Lung (tissue), 12 donors: ENCODE results near the gene GRIK3. TPM values are rescaled to one million over a fixed set of nuclear protein-coding genes. Genes with fewer than 3 reads are reported as not detected.

Experiments used
- ATAC-seq: fragments of 200-7000 bp; cut with Tn5 transposase; one replicate; pipeline ENCODE4 v1.9.1; 2020; ENCODE audit warnings: moderate number of reproducible peaks; ENCODE audit not compliant: insufficient read depth, low FRiP score
- DNase-seq, 3 donors: peaks; one replicate each; pipeline ENCODE4 v3.0.0-alpha.2; 2013 to 2017
- H3K27ac ChIP-seq, 2 donors: one replicate each; pipeline ENCODE4 v1.5.1; 2013; ENCODE audit warnings: mild to moderate bottlenecking in 2 of 2, moderate library complexity in 2 of 2, control low read depth in 1 of 2, inconsistent platforms in 1 of 2, low read depth in 1 of 2, low read length in 1 of 2
- H3K27me3 ChIP-seq, 3 donors: one replicate each; pipeline ENCODE4 v1.5.1; 2013; ENCODE audit warnings: low read length in 2 of 3; ENCODE audit not compliant: control insufficient read depth in 3 of 3, insufficient read depth in 3 of 3
- H3K36me3 ChIP-seq, 4 donors: one replicate each; pipeline ENCODE4 v1.5.1; 2013; ENCODE audit warnings: low read length in 4 of 4, mild to moderate bottlenecking in 1 of 4, moderate library complexity in 1 of 4; ENCODE audit not compliant: control insufficient read depth in 4 of 4, insufficient read depth in 4 of 4
- H3K4me1 ChIP-seq, 5 donors: one replicate each; pipeline ENCODE4 v1.5.1; 2013; ENCODE audit warnings: low read length in 5 of 5, mild to moderate bottlenecking in 2 of 5, moderate library complexity in 1 of 5; ENCODE audit not compliant: control insufficient read depth in 5 of 5, insufficient read depth in 5 of 5
- H3K4me3 ChIP-seq: one replicate; pipeline ENCODE4 v1.5.1; 2013; ENCODE audit warnings: mild to moderate bottlenecking, control low read depth, moderate library complexity
- H3K9ac ChIP-seq, 2 donors: one replicate each; pipeline ENCODE4 v1.5.1; 2013; ENCODE audit warnings: low read length in 2 of 2, control low read depth in 1 of 2; ENCODE audit not compliant: insufficient read depth in 1 of 2
- H3K9me3 ChIP-seq, 4 donors: one replicate each; pipeline ENCODE4 v1.5.1; 2013; ENCODE audit warnings: low read length in 3 of 4, mild to moderate bottlenecking in 1 of 4, moderate library complexity in 1 of 4; ENCODE audit not compliant: control insufficient read depth in 4 of 4, insufficient read depth in 3 of 4
- CTCF ChIP-seq: IDR thresholded peaks from 2 replicates; pipeline ENCODE4 v1.5.1; 2012; ENCODE audit warnings: mild to moderate bottlenecking; ENCODE audit errors: control extremely low read depth, extremely low read depth
- WGBS, 2 donors: extraction: QIAGEN DNeasy Blood & Tissue Kit; methylation state at CpG; one replicate each; pipeline ENCODE4 v1.1.7; 2013; 5-methylcytosine and 5-hydroxymethylcytosine counted together
- polyA plus RNA-seq, 2 donors: library from polyadenylated mRNA; stranded (reverse); fragments of 200-250 nt; gene quantifications; one replicate each; pipeline ENCODE4 v1.2.1, GENCODE V29; 2013
- total RNA-seq, 2 donors: library from RNA; depleted of rRNA in 1 of 2; stranded (reverse); fragments of >200 nt in 1 of 2; gene quantifications; one replicate each; pipeline ENCODE4 v1.2.1, GENCODE V29; 2014 to 2021
- donor health status: control.
- donor health status: control.
- donor health status: Bipolar disorder and iron deficiency.
- donor health status: healthy.
- donor health status: DM: yes; HTN: yes; CAD: no.

Gene GRIK3
- total and polyA plus RNA-seq, 4 donors, result 0.01 to 0.40 (median 0.07) TPM

GRCh38 chr1:36924282-36924811 is 110.0 kb downstream of the GRIK3 start:
- peak; percentile 79 to 86 (median 84) for DNase-seq
- H3K27ac ChIP-seq, result no peak overlapping the region
- H3K9ac ChIP-seq, result no peak overlapping the region
- no peaks in the 10 kb centered on the region for H3K36me3 ChIP-seq
- no peak for ATAC-seq
- H3K4me1 ChIP-seq, result no peaks in the 10 kb centered on the region
- no peak overlapping the region for H3K4me3 ChIP-seq
- TF ChIP-seq CTCF, result no peak
- peaks cover 0 to 11% (median 0%) of the 10 kb centered on the region in 4 donors for H3K9me3 ChIP-seq
- peaks cover 0 to 20% (median 0%) of the 10 kb centered on the region in 3 donors for H3K27me3 ChIP-seq
- 6 to 7% methylated on average over 14 of the region's 14 CpGs for WGBS, 2 donors

GRCh38 chr1:36922593-36923426 is 111.5 kb downstream of the GRIK3 start:
- Histone ChIP-seq H3K27me3 (peaks cover 0 to 20% (median 0%) of the 10 kb centered on the region in 3 donors), H3K4me3 (no peak overlapping the region), H3K4me1 (no peaks in the 10 kb centered on the region), H3K9me3 (peaks cover 0 to 11% (median 0%) of the 10 kb centered on the region in 4 donors), H3K36me3 (no peaks in the 10 kb centered on the region), H3K27ac (no peak overlapping the region), H3K9ac (no peak overlapping the region)
- DNase-seq (no peak), ATAC-seq (no peak)
- no peak for TF ChIP-seq CTCF
- 42 to 44% methylated on average over 11 of the region's 11 CpGs for WGBS, 2 donors

GRCh38 chr1:36922071-36922470 is 112.2 kb downstream of the GRIK3 start:
- H3K27me3 ChIP-seq, result peaks cover 0 to 20% (median 0%) of the 10 kb centered on the region in 3 donors
- no peak overlapping the region for H3K4me3 ChIP-seq
- no peaks in the 10 kb centered on the region for H3K36me3 ChIP-seq
- TF ChIP-seq CTCF, result no peak
- ATAC-seq (no peak), DNase-seq (no peak)
- H3K9ac ChIP-seq, result no peak overlapping the region
- H3K27ac ChIP-seq, result no peak overlapping the region
- WGBS, 2 donors, result 54 to 57% methylated on average over 5 of the region's 5 CpGs
- H3K9me3 ChIP-seq, result peaks cover 0 to 11% (median 0%) of the 10 kb centered on the region in 4 donors
- no peaks in the 10 kb centered on the region for H3K4me1 ChIP-seq
